A549 (cell line): ENCODE results near the gene HCAR2.

Experiments
- CBX2 ChIP-seq: fragments of 200-600 bp; sonication (generic); IDR thresholded peaks from 2 replicates; pipeline ENCODE4 v1.6.1; 2016; ENCODE audit warnings: low read depth, mild to moderate bottlenecking, borderline replicate concordance
- FOSL2 ChIP-seq, 2 experiments: fragments of 450-650 bp in 1 of 2; fragments of >200 bp in 1 of 2; sonication (Bioruptor Twin) in 1 of 2; formaldehyde crosslinking; IDR thresholded peaks; 2 replicates each; pipeline versions ENCODE4 v1.5.0 to v1.6.1; 2016 to 2020; ENCODE audit warnings: mild to moderate bottlenecking in 1 of 2, moderate library complexity in 1 of 2
- JUN ChIP-seq, 2 experiments: fragments of >200 bp; sonication (Bioruptor Twin); formaldehyde crosslinking; IDR thresholded peaks; 2 replicates in 1 of 2; 3 replicates in 1 of 2; pipeline ENCODE4 v1.6.1; 2016 to 2017
- TF ChIP-seq, protein P1 (sequence below): fragments of >200 bp; sonication (Bioruptor Twin); formaldehyde crosslinking; IDR thresholded peaks from 3 replicates; pipeline ENCODE4 v1.5.1; 2016

- TF ChIP-seq, protein P1, sequence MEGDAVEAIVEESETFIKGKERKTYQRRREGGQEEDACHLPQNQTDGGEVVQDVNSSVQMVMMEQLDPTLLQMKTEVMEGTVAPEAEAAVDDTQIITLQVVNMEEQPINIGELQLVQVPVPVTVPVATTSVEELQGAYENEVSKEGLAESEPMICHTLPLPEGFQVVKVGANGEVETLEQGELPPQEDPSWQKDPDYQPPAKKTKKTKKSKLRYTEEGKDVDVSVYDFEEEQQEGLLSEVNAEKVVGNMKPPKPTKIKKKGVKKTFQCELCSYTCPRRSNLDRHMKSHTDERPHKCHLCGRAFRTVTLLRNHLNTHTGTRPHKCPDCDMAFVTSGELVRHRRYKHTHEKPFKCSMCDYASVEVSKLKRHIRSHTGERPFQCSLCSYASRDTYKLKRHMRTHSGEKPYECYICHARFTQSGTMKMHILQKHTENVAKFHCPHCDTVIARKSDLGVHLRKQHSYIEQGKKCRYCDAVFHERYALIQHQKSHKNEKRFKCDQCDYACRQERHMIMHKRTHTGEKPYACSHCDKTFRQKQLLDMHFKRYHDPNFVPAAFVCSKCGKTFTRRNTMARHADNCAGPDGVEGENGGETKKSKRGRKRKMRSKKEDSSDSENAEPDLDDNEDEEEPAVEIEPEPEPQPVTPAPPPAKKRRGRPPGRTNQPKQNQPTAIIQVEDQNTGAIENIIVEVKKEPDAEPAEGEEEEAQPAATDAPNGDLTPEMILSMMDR, result no peak
- TF ChIP-seq CBX2 (no peak), JUN (IDR thresholded peaks at IDR 0.05) (no peak), FOSL2 (IDR thresholded peaks at IDR 0.05) (no peak), FOSL2 (CRISPR knock-in tag; IDR thresholded peaks at IDR 0.05) (no peak)
These were observed 40.9 kb upstream of the HCAR2 start for GRCh38 chr12:122743895-122744525.
